HL-60 (cell line): Measurements from ENCODE around the gene MFSD6.

Source experiments
- CTCF ChIP-seq: IDR thresholded peaks from one replicate; pipeline ENCODE4 v1.5.1; 2011; ENCODE audit warnings: low read length, control low read depth, inconsistent platforms; ENCODE audit not compliant: insufficient read depth
- SPI1 ChIP-seq: IDR thresholded peaks from 2 replicates; pipeline ENCODE4 v1.6.1; 2012; ENCODE audit warnings: low read depth, mild to moderate bottlenecking, borderline replicate concordance

GRCh38 chr2:190376591-190377245 lies 31.4 kb upstream of the MFSD6 start:
- TF ChIP-seq CTCF = no peak
- TF ChIP-seq SPI1 = no peak
